ENCODE results near the gene OMP.

Gene OMP

DNA sequence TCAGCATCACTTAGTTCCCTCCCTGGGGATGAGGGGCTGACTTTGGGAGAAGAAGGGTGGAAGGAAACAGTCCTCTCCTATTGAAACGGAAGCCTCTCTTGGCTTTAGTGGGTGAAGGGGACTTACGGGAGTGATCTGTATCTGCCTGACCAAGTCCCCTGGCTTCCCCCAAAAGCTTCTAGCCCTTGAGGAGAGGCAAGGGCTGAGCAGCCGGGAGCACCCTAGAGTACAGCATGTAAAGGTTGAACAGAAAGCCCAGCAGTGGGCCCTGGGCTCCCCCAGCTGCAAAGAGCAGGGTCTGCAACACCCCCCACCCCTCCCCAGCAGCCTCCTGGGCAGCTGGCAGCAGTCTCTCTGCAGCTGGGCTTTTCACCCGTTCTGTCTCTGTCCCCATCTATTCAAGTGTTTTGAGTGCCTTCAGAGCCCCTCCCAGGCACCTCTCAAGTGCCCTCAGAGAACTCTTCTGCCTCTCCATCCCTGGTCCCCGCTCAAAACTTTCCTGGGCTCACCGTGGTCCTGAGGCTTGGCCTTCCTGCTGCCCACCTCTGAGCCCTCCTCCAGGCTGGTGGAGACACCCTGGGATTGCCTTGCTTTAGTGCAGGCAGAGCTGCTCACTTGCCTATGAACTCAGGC lies 33.2 kb upstream of the OMP start:
- no peak for DNase-seq

DNA sequence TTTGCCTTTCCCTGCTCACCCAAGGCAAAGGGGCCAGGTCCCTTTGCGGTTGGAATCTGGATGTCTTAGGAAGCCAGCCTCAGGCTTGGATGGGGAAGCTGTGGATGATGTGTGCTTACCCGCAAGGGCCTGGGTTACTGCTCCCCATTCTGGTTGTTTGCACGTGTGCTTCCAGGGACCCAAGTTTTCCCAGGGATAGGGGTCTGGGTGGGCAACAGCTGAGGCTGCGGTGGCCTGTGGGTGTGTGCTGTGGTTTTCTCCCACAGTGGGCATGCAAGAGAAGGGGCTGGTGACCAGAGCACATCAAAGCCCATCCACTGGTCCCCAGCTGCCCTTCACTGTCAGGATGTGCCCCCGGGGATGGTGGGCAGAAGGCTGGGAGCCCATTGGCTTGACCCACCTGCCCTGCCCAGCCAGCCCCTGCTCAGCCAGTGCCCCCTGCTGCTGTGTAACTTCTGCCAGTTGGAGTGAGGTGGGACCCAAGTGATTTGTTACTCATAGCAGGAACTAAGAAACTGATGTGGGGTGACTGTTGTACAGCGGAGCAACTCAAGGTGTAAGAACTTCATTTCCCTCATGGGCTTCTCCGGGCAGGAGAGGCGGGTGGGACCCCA lies 32.6 kb upstream of the OMP start:
- no peak for DNase-seq

DNA sequence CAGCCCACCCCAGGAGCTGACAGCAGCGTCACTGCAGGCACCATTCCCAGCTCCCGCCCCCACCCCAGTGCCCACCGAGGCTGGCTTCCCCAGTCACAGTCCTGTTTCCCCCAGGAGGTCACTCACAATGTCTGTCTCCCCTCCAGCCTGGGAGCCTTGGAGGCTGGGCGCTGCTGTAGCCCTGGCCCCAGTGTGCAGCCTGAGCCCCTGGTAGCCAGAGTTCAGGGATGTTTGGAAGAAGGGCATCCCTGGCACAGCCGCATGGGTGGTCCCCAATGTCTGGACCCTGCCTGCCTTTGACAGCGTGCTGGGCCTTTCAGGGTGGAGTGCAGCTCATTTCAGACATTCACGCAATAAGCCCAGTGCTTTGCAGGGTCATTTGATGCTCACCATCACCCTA lies 31.6 kb upstream of the OMP start:
- no peak for DNase-seq

DNA sequence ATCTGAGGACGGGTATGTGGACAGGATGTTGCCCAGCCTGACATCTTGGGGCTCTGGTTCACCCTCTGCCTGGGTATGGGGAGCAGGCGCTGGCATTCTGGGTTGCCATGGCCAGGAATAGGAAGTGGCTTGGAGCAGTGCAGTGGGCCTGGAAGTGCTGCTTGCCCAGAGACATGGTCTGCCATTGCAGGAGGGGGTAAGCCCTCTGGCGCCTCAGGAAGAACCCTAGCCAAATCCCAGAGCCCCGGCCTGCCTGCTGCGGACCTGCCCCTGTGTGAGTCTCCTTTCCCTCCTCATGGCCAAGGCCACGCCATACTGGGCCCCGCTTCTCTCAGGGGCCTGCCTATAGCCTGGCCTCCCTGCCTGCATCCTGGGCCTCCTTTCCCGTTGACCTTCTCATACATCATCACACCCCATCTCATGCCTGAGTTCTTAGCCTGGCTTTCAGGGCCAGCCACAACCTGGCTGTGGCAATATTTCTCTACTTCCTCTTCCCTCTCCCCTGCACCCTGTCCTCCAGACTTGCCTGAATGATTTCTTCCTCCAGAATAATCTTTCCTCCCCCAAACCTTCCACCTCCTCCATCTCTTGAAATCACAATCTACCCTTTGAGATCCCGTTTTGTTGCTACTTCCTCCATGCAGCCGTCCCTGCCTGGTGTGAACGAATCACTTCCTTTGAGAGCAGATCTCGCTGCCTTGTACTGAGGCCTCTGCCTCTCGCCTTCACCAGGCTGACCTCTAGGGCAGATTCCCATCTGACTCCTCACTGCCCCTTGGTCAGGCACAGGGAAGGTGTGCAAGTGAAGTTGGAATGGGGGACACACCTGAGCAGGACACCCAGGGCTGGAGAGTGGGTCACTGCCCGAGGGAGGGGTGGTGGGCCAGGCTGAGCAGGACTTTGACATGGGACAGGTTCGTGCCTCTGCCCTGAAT lies 30.7 kb upstream of the OMP start:
- no peak for DNase-seq

DNA sequence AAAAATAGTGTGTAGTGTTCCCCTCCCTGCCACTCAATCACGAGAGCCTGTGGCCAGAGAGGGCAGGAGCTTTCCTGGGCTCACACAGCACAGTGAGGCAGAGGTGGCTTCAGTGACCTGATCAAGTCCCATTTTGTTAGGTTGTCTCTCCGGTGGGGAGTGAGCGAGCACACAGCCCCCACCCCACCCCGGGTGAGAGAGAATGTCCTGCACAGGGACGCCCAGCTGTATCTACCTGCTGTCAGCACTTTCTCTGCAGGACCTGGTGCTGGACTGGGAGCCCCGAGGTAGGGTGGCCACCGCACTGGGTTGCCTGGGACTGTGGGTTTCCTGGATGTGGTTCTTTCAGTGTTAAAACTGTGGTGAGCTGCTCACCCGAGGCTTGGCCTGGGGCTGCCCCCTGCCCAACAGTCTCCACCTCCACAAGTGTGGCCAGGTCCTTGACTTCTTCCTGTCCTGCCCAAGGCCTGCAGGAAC lies 29.8 kb upstream of the OMP start:
- no peak for DNase-seq

DNA sequence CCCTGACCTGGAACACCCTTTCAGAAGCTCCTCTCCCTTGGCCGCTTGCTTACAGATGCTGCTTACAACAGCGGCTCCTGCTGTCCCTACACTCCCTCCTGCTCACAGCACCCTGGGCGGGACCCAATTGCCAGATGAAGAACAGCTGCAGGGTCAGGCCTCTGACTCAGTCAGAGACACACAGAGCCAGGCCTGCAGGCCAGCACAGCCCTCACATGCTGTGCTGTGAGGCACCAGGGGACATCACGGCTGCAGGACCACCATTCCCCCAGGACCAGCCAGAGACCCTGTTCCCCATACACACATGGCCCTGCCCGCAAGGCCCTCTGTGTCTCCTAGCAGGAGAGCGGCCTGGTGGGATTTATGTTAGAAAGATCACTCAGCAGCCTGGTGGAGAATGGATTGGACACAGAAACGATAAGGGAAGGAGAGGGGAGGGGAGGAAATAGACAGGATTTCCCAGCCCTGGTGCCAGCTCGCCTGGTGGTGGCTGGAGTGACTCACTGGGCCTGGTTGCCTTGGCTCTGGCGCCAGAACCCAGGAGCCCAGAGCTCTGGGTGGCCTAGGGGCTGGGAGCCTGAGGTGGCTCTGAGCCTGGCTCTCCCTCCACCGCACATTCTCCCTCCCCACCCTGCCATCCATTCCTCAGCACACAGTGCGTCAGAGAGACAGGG lies 29.2 kb upstream of the OMP start:
- DNase-seq, result peak; percentile 84 to 85

DNA sequence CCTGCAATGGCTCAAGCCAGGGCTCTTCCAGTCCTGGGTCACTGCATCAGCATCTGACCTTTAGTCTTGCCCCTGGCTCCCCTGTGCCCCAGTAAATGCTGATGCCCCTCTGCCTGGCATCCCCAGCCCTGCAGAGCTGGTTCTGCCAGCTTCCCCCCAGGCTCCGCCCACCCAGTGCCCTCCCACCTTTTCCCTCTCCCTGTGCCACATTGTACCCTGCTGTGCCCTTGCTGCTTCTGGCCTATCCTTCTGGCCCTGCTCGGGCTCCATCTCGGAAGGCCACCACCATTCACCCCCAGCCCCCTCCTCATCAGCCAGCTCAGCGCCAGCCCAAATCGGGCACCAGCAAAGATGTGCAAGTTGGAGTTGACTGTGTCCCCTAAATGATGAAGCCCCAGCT lies 28.4 kb upstream of the OMP start:
- no peak for DNase-seq

DNA sequence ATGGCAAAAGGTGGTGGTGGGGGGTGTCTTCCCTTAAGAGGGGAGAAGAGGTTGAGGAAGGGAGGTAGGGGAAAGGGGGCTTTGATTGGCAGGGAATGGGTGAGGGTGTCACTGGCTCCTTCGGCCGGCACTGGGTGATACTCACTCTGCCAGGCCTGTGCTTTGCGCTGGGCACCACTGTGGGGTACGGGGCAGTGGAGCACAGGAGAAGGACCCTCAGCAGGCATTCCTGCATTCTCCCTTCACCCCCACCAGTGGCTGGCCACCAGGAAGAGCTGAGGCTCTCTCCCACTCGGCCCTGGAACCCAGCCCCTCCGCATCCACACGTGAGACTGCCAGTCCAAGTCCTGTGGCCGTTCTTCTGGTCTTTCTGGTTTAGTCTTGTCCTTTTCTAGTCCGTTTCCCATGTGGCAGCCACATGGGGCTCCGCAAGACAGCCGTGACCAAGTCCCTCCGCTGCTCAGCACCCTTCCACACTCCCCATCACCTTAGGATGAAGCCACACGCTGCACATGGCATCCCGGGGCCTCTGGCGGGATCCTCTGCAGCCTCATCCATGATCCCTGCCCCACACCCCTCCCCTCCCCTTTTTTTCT lies 27.9 kb upstream of the OMP start:
- DNase-seq, result no peak

DNA sequence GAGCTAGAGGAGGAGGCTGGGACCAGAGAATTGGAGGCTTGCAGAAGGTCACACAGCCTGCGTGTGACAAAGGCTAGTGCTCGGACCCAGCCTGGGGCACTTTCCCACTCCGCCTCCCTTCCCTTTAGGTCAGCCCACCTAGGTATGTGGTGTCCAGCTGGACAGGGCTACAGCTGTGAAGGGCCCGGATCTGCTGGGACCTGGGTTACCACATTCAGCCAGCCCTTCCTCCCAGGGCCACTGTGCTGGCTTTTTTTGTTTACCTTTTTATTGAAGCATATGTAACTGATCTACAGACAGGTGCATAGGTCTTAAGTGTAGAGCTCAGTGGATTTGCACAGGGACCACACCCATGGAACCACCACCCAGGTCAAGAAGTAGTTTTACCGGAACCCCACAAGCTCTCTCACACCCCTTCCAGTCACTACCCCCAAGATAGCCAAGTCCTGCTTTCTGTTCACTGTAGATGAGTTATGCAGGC lies 27.2 kb upstream of the OMP start:
- DNase-seq, result peak; percentile 28

DNA sequence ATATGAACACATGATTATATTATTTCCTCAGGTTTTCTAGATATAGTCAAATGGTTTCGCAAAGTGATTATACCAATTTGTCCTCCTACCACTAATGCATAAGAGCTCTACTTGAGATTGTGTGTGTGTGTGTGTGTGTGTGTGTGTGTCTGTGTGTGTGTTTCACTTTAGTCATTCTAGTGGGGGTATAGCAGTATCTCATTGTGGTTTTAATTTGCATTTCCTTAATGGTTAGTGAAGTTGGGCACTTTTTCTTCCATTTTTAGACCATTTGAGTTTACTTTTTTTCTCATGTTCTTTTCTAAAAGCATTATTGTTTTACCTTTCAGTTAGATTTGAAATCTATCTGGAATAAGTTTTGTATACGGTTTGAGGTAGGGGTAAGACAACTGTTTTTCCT lies 23.0 kb upstream of the OMP start:
- no peak for DNase-seq

DNA sequence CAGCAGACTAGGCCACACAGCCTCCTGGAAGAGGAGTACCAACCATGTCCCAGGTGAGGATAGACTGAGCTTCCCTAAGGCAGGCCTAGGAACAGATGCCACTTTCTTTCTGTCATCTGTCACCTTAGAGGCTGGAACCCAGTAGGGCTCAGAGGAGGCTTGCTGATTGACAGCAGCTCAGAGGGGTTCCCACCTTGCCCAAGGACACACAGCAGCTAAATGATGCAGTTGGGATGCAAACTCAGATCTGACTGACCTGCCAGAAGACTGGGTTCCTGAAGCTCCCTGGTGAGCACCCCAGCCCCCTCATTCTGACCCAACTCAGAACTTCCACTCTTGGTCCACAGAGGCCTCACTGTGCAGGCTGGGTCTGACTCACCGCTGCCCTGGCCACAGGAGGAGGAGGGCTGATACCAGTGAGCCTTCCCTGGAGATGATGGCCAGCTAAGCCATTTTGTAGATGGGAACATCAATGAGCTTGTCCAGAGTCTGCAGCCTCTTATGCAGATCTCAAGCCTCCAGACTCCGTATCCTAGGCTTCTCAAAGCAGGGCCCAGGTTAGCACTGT lies 21.9 kb upstream of the OMP start:
- no peak for DNase-seq

DNA sequence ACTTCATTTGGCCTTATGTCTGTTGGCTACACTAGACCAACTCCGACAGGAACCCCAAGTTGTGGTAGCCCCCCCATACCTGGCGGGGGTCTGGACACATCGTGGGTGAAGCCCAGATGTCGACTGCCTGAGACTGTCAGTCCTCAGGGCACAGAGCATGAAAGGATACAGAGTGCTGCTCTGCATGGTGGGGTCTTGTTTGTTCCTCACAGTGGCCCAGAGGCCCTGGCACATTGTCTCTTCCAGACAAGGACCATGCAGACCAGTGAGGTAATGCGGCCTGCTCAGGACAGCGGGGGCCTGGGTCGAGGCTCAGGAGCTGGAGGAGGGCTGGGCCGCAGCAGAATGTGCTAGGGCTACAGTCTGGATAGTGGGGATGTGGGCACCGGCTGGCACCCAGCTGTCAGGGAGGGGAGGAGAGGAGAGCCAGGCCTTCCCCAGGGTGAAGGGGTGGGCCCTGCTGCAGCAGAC lies 21.2 kb upstream of the OMP start:
- no peak for DNase-seq

DNA sequence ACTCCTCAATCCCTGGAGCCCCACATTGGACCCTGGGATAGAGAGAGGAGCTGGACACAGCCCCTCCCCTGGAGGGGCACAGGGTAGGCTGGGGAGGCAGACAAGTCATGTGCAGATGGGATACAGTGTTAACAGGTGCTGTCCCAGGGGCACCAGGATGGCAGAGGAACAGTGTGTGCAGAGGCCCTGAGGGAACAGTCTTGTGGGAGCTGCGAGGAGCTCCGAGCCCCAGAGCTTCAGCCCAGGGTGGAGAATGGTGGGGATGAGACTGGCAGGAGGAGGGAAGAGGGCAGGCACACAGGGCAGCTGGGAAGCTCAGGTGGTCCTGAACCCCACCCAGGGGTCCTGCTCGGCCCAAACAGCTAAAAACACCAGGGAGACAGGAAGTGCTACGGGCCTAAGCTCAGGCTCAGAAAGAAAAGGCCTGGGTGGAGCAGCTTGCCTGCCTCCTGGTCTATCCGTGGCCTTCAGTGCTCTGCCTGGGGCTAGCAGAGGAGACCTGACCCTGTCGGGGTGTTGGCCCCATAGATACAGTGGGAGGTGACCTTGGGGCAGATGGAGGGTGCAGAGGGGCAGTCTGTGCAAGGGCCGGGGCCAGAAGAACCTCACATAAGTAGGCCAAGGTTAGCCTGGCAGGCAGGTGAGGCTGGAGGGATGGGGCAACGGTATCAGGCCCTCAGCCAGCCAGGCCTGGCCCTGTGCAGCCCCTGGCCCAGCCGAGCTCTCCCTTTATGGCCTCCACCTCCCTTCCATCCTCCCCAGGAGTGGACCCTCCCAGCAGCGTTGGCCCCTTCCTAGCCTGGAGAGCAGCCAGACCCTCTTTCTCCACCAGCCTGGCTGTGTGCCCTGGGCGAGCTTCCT lies 20.4 kb upstream of the OMP start:
- no peak for DNase-seq

DNA sequence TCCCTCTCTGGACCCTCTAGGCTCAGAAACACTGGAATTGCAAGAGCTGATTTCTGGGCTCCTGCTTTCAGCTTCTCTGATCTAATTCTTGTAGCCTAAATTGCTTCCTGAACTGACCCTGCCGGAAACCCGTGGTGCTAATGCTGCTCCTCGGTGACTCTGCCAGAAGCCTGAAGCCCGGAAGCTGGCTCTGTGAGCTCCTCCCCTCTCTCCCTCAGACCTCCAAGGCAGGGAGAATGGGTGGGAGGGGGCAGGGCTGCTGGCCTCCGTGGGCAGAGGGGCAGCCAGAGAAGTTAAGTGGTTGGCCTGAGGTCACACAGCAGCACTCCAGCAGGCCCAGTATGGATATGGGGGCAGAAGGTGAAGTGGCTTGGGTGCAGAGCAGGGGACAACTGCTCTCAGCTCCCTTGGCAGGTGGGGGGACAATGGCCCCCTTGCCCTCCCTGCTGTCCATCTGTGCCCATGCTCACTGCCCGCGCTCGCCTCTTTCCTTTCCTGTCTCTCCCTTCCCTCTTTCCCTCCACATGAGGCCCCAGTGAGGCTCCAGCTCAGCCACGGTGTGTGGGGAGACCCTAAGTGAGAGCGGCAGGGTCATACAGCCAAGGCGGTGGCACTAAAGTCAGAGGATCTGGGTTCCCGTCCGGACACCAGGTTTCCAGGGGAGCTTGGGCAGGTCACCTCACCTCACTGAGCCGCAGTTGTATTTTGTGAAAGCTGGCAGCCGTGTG lies 19.6 kb upstream of the OMP start:
- no peak for DNase-seq

DNA sequence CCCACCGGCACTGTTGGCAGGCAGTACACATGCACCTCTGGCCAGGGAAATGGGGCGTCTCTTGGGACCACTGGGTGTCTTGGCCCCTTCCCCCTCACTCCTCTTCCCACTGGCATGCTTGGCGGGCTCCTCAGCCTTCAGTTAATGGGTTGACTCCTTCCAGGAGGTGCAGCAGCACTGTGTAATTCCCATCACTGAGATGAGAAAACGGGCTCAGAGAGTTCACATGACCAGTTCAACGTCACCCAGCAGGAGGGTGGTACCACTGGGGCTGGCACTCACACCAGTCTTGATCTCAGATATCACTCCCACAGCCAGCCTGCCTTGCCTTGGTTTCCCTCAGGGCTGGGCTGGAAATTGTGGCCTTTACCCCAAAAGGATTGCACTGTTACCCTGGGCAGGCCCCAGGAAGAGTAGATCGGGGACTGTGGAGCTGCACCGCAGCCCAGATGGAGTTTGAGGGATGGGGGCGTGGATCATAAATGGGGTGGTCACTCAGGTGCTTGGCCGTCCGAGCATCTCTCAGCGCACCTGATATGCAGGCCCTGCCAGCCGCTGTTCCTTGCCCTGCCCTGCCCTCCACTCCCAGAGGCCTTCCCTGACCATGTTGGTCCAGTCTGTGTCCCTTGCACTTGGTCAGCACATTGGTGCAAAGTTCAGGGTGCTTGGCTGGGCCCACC lies 18.9 kb upstream of the OMP start:
- DNase-seq, result no peak

DNA sequence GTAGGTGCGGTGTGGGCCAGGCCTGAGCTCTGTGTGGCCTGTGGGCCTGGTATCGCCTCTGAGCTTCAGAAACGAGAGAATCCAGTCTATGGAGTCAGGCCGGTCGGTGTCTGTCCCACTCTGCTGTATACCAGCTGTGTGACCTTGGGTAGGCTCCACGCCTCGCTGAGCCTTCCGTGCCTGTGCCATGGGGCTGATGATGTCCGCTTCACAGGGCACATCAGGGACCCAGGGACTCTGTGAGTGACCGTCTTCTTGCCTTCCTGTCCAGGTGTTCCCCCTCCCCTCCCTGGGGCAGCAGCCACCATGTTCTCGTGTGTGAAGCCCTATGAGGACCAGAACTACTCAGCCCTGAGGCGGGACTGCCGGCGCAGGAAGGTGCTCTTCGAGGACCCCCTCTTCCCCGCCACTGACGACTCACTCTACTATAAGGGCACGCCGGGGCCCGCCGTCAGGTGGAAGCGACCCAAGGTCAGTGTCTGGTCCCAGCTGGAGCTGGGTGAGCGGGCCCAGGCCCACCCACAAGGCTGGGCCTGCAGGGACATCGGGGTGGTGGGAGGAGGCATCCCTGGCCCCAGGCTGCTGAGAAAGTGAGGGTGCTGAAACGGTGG lies 18.0 kb upstream of the OMP start:
- DNase-seq, result no peak

DNA sequence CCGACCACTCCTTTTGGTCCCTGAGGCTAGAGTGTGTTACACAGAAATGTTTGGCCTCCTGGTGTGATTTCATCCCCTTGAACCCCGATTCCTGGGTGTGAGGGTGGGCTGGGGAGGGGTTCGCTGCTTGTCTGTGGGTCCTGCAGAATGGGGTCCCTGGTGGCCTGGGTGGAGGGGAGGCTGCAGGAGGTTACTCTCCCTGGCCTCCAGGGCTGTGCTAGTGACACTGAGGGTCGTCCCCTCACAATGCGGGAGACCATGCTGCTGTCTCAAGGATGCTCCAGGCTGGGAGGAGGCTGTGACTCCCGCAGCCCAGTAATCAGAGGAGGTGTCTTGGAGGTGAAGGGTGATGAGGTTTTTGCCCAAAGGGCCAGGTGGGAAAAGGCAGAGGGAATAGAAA lies 17.0 kb upstream of the OMP start:
- DNase-seq, result no peak

DNA sequence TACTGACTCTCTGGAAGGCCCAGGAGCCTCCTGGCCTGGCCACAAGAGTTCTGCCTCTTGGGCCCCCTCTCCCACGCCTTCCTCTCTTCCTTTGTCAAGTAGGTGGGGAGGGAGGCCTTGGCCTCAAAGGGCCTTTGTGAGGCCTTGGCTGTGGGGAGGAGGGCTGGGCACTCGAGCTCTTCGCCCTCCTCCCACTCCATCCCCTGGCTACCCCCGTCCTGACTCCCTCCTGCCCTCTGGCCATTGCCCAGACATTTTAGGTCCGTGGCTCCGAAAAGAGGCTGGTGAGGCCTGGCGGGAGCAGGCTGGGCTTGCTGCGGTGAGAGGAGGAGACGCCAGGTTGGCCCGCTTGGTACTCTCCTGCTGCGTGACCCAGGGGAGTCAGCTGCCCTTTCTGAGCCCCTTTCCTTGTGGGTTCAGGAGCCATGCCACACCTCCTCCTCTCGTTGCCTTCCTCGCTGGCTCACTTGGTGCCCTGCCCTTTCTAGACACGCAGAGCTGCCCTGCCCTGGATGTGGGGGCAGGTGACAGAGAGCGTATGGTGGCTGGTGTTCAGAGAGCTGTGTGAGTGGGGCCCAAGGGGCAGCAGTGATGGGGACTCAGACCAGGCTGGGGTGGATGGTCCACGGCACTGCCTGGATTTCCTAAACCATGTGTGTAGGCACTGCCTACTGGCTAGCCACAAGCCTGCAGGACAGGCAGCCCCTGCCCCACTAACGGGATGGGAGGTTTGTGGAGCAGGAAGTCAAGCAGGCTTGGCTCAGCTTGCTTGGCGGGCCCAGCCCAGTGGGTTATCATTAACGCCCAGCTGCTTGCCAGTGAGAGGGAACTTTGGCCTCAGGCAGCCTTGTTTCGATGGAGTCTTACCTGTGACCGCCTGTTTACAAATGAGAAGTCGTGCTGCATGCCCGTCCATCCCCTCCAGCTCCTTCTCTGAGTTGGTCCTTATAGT lies 15.8 kb upstream of the OMP start:
- no peak for DNase-seq

All from SHP77 (cell line).